Erythroblast (primary cell): ENCODE results near the gene ACY1.

Experiments used
- GATA1 ChIP-seq: IDR thresholded peaks from 2 replicates; pipeline ENCODE4 v1.6.1; 2011; ENCODE audit warnings: low read depth, mild to moderate bottlenecking, control low read depth, low read length, moderate library complexity
- POLR2A ChIP-seq: IDR thresholded peaks from 2 replicates; pipeline ENCODE4 v1.6.1; 2011; ENCODE audit warnings: mild to moderate bottlenecking, low read length

DNA sequence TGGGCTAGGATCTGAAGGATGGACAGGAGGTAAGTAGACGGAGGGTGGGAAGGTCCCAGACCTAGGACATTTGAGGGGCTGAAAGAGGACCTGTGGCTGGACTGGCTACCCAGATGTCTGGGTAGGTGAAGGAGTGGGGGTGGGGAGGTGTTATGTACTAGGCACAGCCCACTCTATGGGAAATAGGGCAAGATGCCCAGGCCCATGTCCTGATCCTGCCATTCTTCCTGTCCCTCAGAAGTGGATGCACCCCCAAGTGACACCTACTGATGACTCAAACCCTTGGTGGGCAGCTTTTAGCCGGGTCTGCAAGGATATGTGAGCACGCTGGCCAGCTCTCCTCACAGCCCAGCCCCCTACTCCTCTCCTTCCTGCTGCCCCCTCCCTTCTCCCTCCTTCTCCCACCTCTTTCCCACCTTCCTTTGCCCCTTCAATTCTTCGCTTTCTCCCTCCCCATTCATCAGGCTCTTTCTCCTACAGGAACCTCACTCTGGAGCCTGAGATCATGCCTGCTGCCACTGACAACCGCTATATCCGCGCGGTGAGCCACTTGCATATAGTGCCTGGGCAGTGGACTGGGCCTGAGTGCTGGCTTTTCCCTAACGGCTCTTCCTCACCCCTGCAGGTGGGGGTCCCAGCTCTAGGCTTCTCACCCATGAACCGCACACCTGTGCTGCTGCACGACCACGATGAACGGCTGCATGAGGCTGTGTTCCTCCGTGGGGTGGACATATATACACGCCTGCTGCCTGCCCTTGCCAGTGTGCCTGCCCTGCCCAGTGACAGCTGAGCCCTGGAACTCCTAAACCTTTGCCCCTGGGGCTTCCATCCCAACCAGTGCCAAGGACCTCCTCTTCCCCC lies 5.2 kb downstream of the ACY1 start:
- no peak for TF ChIP-seq POLR2A
- TF ChIP-seq GATA1 = no peak
